Measurements from ENCODE around the gene RORC.
"Not testable (repeated sequence)": the region's sequence is repeated elsewhere in the genome, so short reads cannot be mapped to it uniquely, and the experiment has no call there.

RORC gene

DNA sequence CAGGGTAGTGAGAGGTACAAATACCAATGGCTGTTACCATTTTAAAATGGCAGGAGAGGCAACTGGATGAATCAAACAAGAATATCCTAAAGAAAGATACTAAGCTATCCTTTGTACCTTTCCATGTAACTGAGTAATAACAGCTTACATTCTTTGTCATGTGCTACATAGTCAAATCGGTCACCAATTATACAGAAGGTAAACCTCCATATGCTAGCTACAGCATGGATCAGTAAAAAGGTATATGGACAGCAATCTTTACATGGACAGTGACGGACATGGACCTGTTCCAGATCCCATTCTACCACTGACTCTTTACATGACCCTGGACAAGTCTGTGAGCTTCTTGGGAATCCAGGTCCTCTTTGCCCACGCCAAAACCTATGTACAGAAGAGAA lies 54.9 kb downstream of the RORC start:
- Histone ChIP-seq H3K4me3 (ENCODE audit: low read depth, low read length) (no peak overlapping the region), H3K4me1 (peaks cover 28% of the 10 kb centered on the region), H3K27me3 (ENCODE audit: control insufficient read depth, insufficient read depth, low read length) (no peaks in the 10 kb centered on the region), H3K9me3 (ENCODE audit: control insufficient read depth, low read length) (no peaks in the 10 kb centered on the region), H3K27ac (peak overlapping the region; percentile 95), H3K4me2 (ENCODE audit: low read length) (peak overlapping the region; percentile 62), H3K36me3 (ENCODE audit: control insufficient read depth, insufficient read depth, low read length) (no peaks in the 10 kb centered on the region), H3K79me2 (no peaks in the 10 kb centered on the region), H3K9ac (no peak overlapping the region), H2AFZ (no peak overlapping the region)
- no peak for TF ChIP-seq CTCF (IDR thresholded peaks at IDR 0.05)

DNA sequence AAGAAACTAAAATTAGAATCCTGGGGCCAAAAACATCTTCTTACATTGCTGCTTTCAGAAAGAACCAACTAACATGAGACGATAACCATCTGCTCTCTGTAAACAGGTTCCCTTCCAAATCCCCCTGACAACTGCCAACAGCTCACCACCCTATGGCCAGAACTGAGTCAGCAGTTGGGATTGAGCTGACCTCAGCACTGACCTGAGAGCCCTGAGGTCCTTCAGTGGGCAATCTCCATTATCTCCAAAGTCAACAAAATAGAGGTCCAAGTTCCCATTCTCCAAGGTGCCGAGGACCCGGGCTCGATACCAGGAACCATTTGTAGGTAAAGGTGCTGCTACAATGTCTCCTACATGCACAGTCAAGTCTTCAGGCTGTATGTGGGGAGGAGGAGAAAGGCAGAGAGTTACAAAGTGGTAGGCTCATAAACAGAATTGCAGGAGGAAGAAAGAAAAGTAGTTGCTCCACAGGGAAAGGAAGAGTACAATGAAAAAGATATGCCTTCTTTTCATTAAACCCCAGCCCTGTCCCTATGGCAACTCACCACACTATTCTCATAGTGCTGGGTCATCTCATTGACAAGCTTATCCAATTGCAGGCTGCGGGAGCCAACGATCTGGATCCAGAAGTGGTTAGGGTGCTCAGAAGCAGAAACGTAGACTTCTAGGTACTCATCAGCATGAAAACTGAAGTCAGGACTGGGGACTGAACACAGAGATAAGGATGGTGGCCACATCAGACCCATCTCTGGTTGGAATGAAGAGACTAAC lies 55.5 kb downstream of the RORC start:
- Histone ChIP-seq H3K79me2 (no peaks in the 10 kb centered on the region), H3K4me1 (peaks cover 31% of the 10 kb centered on the region), H3K27ac (peak overlapping the region; percentile 95), H2AFZ (no peak overlapping the region), H3K4me3 (ENCODE audit: low read depth, low read length) (no peak overlapping the region), H3K27me3 (ENCODE audit: control insufficient read depth, insufficient read depth, low read length) (no peaks in the 10 kb centered on the region), H3K4me2 (ENCODE audit: low read length) (peak overlapping the region; percentile 62), H3K9me3 (ENCODE audit: control insufficient read depth, low read length) (no peaks in the 10 kb centered on the region), H3K9ac (no peak overlapping the region), H3K36me3 (ENCODE audit: control insufficient read depth, insufficient read depth, low read length) (no peaks in the 10 kb centered on the region)
- no peak for TF ChIP-seq CTCF (IDR thresholded peaks at IDR 0.05)

- Histone ChIP-seq H3K27ac (peak overlapping the region; percentile 95), H3K79me2 (no peaks in the 10 kb centered on the region), H3K4me1 (peaks cover 29% of the 10 kb centered on the region), H3K4me3 (ENCODE audit: low read depth, low read length) (no peak overlapping the region), H3K9ac (no peak overlapping the region), H3K4me2 (ENCODE audit: low read length) (no peak overlapping the region), H3K36me3 (ENCODE audit: control insufficient read depth, insufficient read depth, low read length) (no peaks in the 10 kb centered on the region), H3K27me3 (ENCODE audit: control insufficient read depth, insufficient read depth, low read length) (no peaks in the 10 kb centered on the region), H2AFZ (no peak overlapping the region), H3K9me3 (ENCODE audit: control insufficient read depth, low read length) (no peaks in the 10 kb centered on the region)
- no peak for TF ChIP-seq CTCF (IDR thresholded peaks at IDR 0.05)
These were observed 57.2 kb downstream of the RORC start for GRCh38 chr1:151774256-151774922.

DNA sequence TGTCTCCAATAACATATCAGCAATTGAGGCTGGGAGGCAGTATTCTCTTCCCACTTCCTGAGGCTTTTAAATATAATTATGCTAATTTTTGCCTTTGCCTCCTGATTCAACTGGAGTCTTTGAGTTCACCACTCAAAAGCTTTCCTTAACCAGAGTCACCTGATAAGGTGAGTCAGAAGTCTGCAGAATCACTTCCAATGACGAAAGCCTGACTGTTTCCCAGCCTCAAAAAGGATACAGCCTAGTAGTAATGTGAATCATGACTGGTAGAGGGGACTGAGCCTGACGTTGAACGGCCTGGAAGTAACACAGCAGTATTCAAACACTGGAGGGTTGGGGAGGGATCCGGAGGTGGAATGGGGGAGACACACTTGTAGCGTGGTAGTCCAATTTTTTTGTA lies 57.9 kb downstream of the RORC start:
- Histone ChIP-seq H3K4me3 (ENCODE audit: low read depth, low read length) (no peak overlapping the region), H3K4me2 (ENCODE audit: low read length) (no peak overlapping the region), H3K4me1 (peaks cover 29% of the 10 kb centered on the region), H3K9me3 (ENCODE audit: control insufficient read depth, low read length) (no peaks in the 10 kb centered on the region), H3K27ac (peak overlapping the region; percentile 95), H3K36me3 (ENCODE audit: control insufficient read depth, insufficient read depth, low read length) (no peaks in the 10 kb centered on the region), H2AFZ (no peak overlapping the region), H3K9ac (no peak overlapping the region), H3K27me3 (ENCODE audit: control insufficient read depth, insufficient read depth, low read length) (no peaks in the 10 kb centered on the region), H3K79me2 (no peaks in the 10 kb centered on the region)
- no peak for TF ChIP-seq CTCF (IDR thresholded peaks at IDR 0.05)

DNA sequence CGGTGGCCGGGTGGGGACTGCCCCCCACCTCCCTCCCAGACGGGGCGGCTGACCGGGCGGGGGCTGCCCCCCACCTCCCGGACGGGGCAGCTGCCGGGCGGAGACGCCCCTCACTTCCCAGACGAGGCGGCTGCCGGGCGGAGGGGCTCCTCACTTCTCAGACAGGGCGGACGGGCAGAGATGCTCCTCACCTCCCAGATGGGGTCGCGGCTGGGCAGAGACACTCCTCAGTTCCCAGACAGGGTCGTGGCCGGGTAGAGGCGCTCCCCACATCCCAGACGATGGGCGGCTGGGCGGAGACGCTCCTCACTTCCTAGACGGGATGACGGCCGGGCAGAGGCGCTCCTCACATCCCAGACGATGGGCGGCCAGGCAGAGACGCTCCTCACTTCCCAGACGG lies 62.3 kb downstream of the RORC start:
- not testable (repeated sequence) for H3K9ac ChIP-seq; H3K4me3 ChIP-seq (ENCODE audit: low read depth, low read length)

GRCh38 chr1:151768351-151769066 lies 63.1 kb downstream of the RORC start:
- not testable (repeated sequence) for H2AFZ ChIP-seq; H3K36me3 ChIP-seq (ENCODE audit: control insufficient read depth, insufficient read depth, low read length); H3K79me2 ChIP-seq; H3K9ac ChIP-seq; H3K27me3 ChIP-seq (ENCODE audit: control insufficient read depth, insufficient read depth, low read length); H3K9me3 ChIP-seq (ENCODE audit: control insufficient read depth, low read length)
- peaks cover 18% of the 10 kb centered on the region for H3K4me1 ChIP-seq
- H3K27ac ChIP-seq: peak overlapping the region; percentile 74
- peak overlapping the region; percentile 61 for H3K4me2 ChIP-seq (ENCODE audit: low read length)
- H3K4me3 ChIP-seq (ENCODE audit: low read depth, low read length): peak overlapping the region; percentile 18

More for the DNA sequence above, 62.3 kb downstream of the RORC start:
- H3K27ac ChIP-seq; H3K36me3 ChIP-seq (ENCODE audit: control insufficient read depth, insufficient read depth, low read length); H2AFZ ChIP-seq; H3K27me3 ChIP-seq (ENCODE audit: control insufficient read depth, insufficient read depth, low read length); H3K4me2 ChIP-seq (ENCODE audit: low read length); H3K9me3 ChIP-seq (ENCODE audit: control insufficient read depth, low read length); H3K79me2 ChIP-seq: not testable (repeated sequence)
- H3K4me1 ChIP-seq: peaks cover 22% of the 10 kb centered on the region
